ENCODE results near the gene KLK2. TPM values are rescaled to one million over a fixed set of nuclear protein-coding genes. Genes with fewer than 3 reads are reported as not detected.

KLK2 gene
- total RNA-seq, 4 donors from 2014 or later = not detected

DNA sequence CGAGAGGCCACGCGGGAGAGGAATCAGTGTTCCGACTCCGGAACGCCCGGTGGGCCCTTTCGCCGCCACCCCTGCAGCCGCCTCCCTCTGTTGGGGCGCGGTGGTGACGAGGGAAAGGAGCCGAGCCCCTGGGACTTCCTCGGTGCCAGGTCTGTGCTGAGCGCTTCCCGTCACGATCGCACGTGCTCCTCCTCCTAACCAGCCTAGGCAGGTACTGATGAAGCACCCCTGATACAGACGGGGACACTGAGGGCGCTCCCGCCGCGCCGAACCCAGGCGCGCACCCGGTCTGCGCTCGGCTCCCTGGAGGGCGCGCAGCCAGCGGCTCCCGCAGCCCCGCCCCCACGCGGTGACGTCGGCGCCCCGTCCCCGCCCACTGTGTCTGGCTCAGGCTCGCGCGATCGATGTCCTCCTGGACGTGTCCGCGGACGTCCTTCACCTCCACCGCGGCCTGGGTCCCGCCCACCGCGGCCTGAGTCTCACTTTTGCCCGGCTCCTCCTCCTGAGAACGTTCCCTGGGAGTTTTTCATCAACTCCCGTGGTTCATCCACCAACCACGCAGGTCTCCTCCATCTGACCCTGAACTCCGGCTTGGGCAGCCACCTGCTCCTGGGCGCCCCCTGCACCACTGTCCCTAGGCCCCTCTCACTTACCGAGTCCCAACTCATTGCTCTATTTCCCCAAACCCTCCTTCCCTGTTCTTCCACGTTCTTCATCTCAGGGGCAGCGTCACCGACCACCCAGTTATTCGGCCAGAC lies 37.3 kb upstream of the KLK2 start:
- TF ChIP-seq POLR2A (IDR thresholded peaks at IDR 0.05) = peak in 1 of 4 donors; percentile 61
- TF ChIP-seq, protein P1, sequence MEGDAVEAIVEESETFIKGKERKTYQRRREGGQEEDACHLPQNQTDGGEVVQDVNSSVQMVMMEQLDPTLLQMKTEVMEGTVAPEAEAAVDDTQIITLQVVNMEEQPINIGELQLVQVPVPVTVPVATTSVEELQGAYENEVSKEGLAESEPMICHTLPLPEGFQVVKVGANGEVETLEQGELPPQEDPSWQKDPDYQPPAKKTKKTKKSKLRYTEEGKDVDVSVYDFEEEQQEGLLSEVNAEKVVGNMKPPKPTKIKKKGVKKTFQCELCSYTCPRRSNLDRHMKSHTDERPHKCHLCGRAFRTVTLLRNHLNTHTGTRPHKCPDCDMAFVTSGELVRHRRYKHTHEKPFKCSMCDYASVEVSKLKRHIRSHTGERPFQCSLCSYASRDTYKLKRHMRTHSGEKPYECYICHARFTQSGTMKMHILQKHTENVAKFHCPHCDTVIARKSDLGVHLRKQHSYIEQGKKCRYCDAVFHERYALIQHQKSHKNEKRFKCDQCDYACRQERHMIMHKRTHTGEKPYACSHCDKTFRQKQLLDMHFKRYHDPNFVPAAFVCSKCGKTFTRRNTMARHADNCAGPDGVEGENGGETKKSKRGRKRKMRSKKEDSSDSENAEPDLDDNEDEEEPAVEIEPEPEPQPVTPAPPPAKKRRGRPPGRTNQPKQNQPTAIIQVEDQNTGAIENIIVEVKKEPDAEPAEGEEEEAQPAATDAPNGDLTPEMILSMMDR (IDR thresholded peaks at IDR 0.05) = no peak
- Histone ChIP-seq H3K27ac (peak overlapping the region in 1 of 4 donors; percentile 39), H3K9me3 (no peaks in the 10 kb centered on the region), H3K36me3 (no peaks in the 10 kb centered on the region), H3K27me3 (peaks cover 0 to 78% (median 0%) of the 10 kb centered on the region in 4 donors), H3K4me3 (peak overlapping the region; percentile 30 to 74 (median 55)), H3K4me1 (peaks cover 0 to 26% (median 5%) of the 10 kb centered on the region in 3 donors)
- no peak for DNase-seq
- WGBS, 2 donors = 4 to 5% methylated on average over 20 to 31 of the region's 67 CpGs
- intact Hi-C loops (cut with DNase I) = no loop called here

DNA sequence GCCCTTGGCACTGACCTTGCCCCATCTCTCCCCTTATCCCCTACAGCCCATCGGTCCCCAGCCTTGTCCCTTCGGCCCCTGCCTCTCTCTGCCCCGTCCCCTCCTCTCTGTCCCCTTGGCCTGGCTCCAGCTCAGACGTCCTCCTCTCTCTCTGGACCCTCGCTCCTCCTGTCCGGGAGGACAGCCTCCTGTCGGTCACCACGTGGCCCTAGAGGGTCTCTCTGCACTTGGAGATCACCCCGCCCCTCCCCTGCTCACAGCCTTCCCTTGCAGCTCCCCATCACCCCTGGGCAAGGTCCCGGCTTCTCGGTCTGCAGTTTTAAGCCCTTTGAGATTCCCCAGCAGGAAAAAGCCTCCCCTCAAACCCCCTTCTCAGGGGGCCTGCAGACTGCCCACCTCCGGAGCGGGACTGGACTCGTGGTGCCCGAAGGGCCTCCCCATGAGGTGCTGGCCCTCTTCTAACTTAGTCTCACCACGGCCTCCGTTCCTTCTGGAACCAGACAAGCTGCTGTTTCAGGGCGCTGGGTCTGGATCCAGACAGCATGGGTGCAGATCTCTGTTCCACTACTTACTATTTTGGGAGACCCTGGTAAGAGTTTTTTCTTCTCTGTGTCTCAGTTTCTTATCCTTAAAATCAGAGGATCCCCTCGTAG lies 36.6 kb upstream of the KLK2 start:
- Histone ChIP-seq H3K27me3 (peaks cover 0 to 72% (median 0%) of the 10 kb centered on the region in 4 donors), H3K36me3 (no peaks in the 10 kb centered on the region), H3K4me3 (peak overlapping the region in 2 of 4 donors; percentile 57 to 74), H3K4me1 (peaks cover 0 to 26% (median 5%) of the 10 kb centered on the region in 3 donors), H3K9me3 (no peaks in the 10 kb centered on the region), H3K27ac (no peak overlapping the region)
- WGBS, 2 donors = 37% methylated on average over 16 to 19 of the region's 19 CpGs
- intact Hi-C loops (cut with DNase I) = no loop called here
- no peak for TF ChIP-seq POLR2A (IDR thresholded peaks at IDR 0.05)
- TF ChIP-seq, protein P1 (IDR thresholded peaks at IDR 0.05) = no peak
- DNase-seq = no peak

DNA sequence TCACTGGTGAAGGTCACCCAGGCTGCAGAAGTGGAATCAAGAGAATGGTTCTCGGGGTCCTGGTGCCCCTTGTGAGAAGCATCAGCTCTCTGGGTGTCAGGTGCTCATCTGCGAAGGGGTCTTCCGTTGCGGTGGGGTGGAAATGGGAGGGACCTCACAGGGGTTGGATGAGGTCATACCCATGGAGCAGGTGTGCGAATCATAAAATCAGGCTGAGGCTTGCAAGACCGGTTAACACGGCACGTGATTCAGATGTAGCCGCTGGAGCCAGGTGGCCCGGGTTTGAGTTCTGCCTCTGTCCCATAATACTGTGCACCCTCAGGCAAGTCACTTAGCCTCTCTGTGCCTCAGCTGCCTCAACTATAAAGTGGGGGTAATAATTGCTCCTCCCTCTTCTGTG lies 35.9 kb upstream of the KLK2 start:
- TF ChIP-seq, protein P1 (IDR thresholded peaks at IDR 0.05) = no peak
- no peak for TF ChIP-seq POLR2A (IDR thresholded peaks at IDR 0.05)
- Histone ChIP-seq H3K4me3 (no peak overlapping the region), H3K27me3 (peaks cover 0 to 68% (median 0%) of the 10 kb centered on the region in 4 donors), H3K36me3 (no peaks in the 10 kb centered on the region), H3K4me1 (peaks cover 0 to 26% (median 5%) of the 10 kb centered on the region in 3 donors), H3K9me3 (peaks cover 0 to 3% (median 0%) of the 10 kb centered on the region in 3 donors), H3K27ac (no peak overlapping the region)
- intact Hi-C loops (cut with DNase I) = no loop called here
- DNase-seq = no peak
- 36 to 61% methylated on average over 10 of the region's 10 CpGs for WGBS, 2 donors

DNA sequence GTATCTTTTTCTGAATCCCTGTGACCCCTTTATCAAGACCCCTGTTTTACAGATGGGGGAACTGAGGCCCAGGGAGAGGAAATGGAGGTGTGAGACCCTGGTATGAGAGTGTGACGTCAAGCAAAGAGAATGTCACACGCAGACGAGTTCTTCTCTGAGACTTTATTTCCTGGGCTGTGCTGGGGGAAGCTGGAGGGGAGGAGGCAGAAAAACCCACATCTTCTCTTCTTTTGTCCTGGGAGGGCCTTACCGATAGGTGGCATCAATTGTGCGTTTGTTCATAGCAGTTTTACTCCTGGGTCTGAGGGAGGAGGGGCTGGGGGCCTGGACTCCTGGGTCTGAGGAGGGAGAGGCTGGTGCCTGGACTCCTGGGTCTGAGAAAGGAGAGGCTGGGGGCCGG lies 35.0 kb upstream of the KLK2 start:
- no peaks in the 10 kb centered on the region for H3K36me3 ChIP-seq
- no peak overlapping the region for H3K27ac ChIP-seq
- H3K4me1 ChIP-seq = peaks cover 0 to 26% (median 5%) of the 10 kb centered on the region in 3 donors
- peaks cover 0 to 61% (median 0%) of the 10 kb centered on the region in 4 donors for H3K27me3 ChIP-seq
- intact Hi-C loops (cut with DNase I) = no loop called here
- H3K4me3 ChIP-seq = no peak overlapping the region
- no peak for DNase-seq
- 0 to 18% methylated on average over 1 to 4 of the region's 6 CpGs for WGBS, 2 donors
- no peak for TF ChIP-seq POLR2A (IDR thresholded peaks at IDR 0.05)
- TF ChIP-seq, protein P1 (IDR thresholded peaks at IDR 0.05) = no peak
- peaks cover 0 to 6% (median 0%) of the 10 kb centered on the region in 3 donors for H3K9me3 ChIP-seq
